ENCODE results near the gene ZNF169.

GRCh38 chr9:94210616-94211603 is 48.2 kb upstream of the ZNF169 start:
- TF ChIP-seq CTCF (IDR thresholded peaks at IDR 0.05) (no peak), EP300 (IDR thresholded peaks at IDR 0.05) (no peak)

All from tibial nerve (tissue), 4 donors.